ENCODE results near the gene RCAN2. TPM values are rescaled to one million over a fixed set of nuclear protein-coding genes. Genes with fewer than 3 reads are reported as not detected.

RCAN2 gene
- total and polyA plus RNA-seq, 7 donors: 5.0 to 22.7 (median 9.1) TPM

DNA sequence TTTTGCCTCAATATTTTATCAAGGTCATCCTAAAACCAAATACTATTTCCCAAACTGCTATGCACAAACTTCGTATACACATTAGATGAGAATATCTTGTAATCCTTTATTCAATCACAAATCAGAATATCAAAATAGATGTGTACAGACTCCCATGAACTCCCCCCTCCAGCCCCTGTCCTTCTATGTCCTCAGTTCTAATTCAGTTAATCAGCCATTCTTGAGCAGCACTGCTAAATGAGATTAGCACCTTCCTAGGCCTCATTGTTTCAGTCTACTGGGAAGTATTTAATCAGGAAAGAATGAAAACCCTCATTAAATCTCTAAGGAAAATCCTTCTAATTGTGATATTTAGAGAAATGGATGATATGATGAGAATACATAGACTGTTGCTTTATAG, 36.6 kb downstream of the RCAN2 start:
- TF ChIP-seq POLR2AphosphoS5 (IDR thresholded peaks at IDR 0.05) (no peak), CTCF (IDR thresholded peaks at IDR 0.05) (no peak), EP300 (IDR thresholded peaks at IDR 0.05) (no peak), POLR2A (IDR thresholded peaks at IDR 0.05) (no peak)
- 91 to 96% methylated on average over 1 of the region's 1 CpG for WGBS, 2 donors
- Histone ChIP-seq H3K36me3 (no peaks in the 10 kb centered on the region), H3K4me3 (no peak overlapping the region), H3K27me3 (no peaks in the 10 kb centered on the region), H3K27ac (no peak overlapping the region), H3K4me1 (peaks cover 0 to 21% (median 13%) of the 10 kb centered on the region in 4 donors), H3K9me3 (peaks cover 0 to under 1% (median 0%) of the 10 kb centered on the region in 4 donors)
- DNase-seq: no peak
- intact Hi-C loops (cut with DNase I): no loop called here

DNA sequence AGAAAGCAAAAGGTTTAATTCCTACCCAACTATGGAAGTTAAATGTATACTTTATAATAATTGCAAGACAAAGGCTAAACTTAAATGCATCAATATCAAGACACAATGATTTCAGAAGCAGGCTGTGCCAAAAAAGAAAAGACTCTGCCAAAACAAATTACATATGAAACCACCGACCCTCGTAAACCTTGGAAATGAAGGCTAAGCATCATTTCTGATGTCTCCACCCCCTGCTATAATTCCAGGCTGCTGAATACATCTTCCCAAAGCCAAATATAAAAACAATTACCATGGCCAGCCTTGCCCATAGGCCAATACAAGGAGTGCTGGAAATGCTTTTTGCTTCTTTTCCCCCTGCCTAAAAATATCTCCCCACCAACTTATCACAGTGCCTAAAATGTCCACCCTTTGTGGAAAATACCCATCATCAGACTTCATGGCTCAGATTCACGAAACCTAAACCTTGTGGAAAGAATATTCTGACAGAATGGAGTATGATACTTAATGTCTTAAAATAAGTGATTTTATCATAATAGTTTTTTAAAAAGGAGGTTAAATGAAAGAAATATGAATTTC, 37.4 kb downstream of the RCAN2 start:
- Histone ChIP-seq H3K27ac (no peak overlapping the region), H3K4me1 (peaks cover 0 to 21% (median 13%) of the 10 kb centered on the region in 4 donors), H3K9me3 (peaks cover 0 to 4% (median 0%) of the 10 kb centered on the region in 4 donors), H3K36me3 (no peaks in the 10 kb centered on the region), H3K27me3 (no peaks in the 10 kb centered on the region), H3K4me3 (no peak overlapping the region)
- no peak for DNase-seq
- intact Hi-C loops (cut with DNase I): no loop called here
- WGBS, 2 donors: 38 to 55% methylated on average over 3 of the region's 3 CpGs
- TF ChIP-seq EP300 (IDR thresholded peaks at IDR 0.05) (no peak), POLR2A (IDR thresholded peaks at IDR 0.05) (no peak), POLR2AphosphoS5 (IDR thresholded peaks at IDR 0.05) (no peak), CTCF (IDR thresholded peaks at IDR 0.05) (no peak)

GRCh38 chr6:46453216-46453615, 38.0 kb downstream of the RCAN2 start:
- Histone ChIP-seq H3K27me3 (no peaks in the 10 kb centered on the region), H3K4me3 (no peak overlapping the region), H3K36me3 (no peaks in the 10 kb centered on the region), H3K27ac (no peak overlapping the region), H3K4me1 (peaks cover 0 to 21% (median 13%) of the 10 kb centered on the region in 4 donors), H3K9me3 (peaks cover 0 to 4% (median 0%) of the 10 kb centered on the region in 4 donors)
- intact Hi-C loops (cut with DNase I): no loop called here
- 48 to 59% methylated on average over 4 of the region's 4 CpGs for WGBS, 2 donors
- DNase-seq: no peak
- TF ChIP-seq POLR2AphosphoS5 (IDR thresholded peaks at IDR 0.05) (no peak), CTCF (IDR thresholded peaks at IDR 0.05) (no peak), EP300 (IDR thresholded peaks at IDR 0.05) (no peak), POLR2A (IDR thresholded peaks at IDR 0.05) (no peak)

GRCh38 chr6:46452312-46452917, 38.8 kb downstream of the RCAN2 start:
- TF ChIP-seq POLR2AphosphoS5 (IDR thresholded peaks at IDR 0.05) (no peak), POLR2A (IDR thresholded peaks at IDR 0.05) (no peak), CTCF (IDR thresholded peaks at IDR 0.05) (no peak), EP300 (IDR thresholded peaks at IDR 0.05) (no peak)
- no peaks in the 10 kb centered on the region for H3K27me3 ChIP-seq
- WGBS, 2 donors: 81 to 91% methylated on average over 3 of the region's 3 CpGs
- no peak overlapping the region for H3K27ac ChIP-seq
- H3K4me1 ChIP-seq: peaks cover 0 to 21% (median 13%) of the 10 kb centered on the region in 4 donors
- H3K4me3 ChIP-seq: no peak overlapping the region
- no peak for DNase-seq
- intact Hi-C loops (cut with DNase I): no loop called here
- peaks cover 0 to 4% (median 0%) of the 10 kb centered on the region in 4 donors for H3K9me3 ChIP-seq
- no peaks in the 10 kb centered on the region for H3K36me3 ChIP-seq
